GM19397 (cell line): ENCODE results near the gene RBMS3.

Source experiments
- ATAC-seq: cut with Tn5 transposase; IDR thresholded peaks from one replicate; pipeline ENCODE4 v1.9.1; 2021; ENCODE audit warnings: mild to moderate bottlenecking, moderate library complexity; ENCODE audit not compliant: unreplicated experiment

The RBMS3 gene

DNA sequence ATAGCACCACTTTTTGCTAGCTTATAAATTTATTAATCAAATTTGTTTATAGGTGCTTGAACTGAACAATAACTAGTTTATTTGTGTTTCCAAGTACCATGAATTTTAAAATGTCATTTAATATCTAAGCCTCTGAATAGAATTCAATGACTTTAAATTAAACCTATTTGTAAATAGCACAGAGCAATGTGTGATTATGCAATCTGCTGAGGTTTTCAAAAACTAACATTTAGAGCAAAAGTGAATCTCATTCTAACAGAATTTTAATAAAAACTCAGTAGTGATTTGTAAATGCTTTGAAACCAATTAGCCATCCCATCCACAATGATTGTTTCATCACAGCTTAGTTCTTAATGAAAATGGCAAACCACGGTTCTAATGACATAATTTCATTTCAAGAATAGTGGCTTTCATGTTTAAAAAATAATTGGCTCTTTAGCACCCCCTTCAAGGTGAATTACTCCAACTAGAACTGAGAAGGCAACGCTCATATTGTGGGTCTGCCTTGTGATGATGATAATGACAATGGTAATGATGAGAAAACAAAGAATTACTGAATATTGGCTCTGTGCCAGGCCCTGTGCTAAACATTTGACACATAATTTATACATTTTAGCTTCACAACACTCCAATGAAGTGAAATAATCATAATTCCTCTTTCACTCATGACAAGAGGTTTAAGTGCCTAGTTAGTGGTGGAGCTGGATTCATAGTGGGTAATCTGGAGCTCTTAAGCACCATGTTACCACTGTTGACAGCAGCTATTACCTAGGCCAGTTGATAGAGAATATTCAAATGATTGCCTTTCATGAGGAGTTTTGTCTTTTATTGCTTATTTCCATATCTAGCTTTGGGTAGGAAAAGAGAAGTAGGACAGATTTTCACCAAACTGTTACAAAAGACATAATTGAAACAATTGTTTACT, 145.7 kb downstream of the RBMS3 start:
- ATAC-seq, result no peak

GRCh38 chr3:29427266-29428103, 146.6 kb downstream of the RBMS3 start:
- no peak for ATAC-seq

- ATAC-seq, result no peak
Measured at GRCh38 chr3:29429055-29429679, 148.3 kb downstream of the RBMS3 start.

DNA sequence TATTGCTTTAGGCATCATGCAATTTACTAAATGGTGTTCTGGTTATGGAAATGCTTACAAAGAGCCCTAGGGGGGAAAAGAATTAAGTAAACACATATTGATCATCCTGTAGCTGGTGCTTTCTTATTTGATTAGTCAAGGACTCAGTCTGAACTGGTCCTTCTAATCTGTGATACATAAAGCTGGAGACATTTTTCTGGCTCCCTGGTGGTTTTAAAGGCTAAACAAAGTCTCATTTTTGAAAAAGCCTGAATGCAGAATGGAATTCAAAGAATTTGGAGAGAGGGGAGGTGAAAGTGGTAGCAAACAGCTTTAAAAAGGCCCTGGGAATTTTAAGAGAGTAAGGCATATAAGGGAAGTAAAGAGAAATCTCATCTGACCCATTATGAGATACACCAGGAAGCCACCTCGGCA, 149.7 kb downstream of the RBMS3 start:
- ATAC-seq, result no peak

DNA sequence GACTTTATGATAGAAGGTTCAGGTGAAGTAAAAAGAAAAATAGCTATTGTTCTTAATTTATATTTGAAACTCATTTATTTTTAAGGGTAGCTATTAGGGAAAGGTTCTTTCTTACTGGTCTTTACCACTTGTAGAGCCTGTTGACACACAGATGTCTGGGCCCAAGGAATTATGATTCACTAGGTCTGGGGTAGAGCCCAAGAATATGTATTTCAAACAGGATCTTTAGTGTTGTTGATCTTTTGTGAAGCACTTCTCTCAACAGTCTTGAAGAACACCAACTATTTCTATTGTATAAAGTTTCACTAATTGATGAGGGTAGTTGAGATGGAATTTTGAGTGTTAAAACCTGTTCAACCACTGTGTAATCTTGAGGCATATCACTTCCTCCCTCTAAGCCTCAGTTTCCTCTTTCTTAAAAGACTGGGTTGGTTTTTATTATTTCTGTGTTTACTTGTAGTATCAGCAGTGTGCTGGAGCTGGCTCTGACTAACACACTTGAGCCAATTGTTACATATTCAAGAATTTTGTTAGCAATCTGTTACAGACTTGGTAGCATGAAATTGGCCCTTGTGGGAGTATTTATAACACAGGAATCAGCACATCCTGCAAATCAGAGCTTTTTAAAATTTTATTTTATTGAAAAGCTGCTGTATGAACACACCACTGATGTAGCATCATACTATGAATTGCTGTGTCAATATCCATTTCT, 155.9 kb downstream of the RBMS3 start:
- no peak for ATAC-seq

- no peak for ATAC-seq
Measured at GRCh38 chr3:29438580-29438979, 157.7 kb downstream of the RBMS3 start.

DNA sequence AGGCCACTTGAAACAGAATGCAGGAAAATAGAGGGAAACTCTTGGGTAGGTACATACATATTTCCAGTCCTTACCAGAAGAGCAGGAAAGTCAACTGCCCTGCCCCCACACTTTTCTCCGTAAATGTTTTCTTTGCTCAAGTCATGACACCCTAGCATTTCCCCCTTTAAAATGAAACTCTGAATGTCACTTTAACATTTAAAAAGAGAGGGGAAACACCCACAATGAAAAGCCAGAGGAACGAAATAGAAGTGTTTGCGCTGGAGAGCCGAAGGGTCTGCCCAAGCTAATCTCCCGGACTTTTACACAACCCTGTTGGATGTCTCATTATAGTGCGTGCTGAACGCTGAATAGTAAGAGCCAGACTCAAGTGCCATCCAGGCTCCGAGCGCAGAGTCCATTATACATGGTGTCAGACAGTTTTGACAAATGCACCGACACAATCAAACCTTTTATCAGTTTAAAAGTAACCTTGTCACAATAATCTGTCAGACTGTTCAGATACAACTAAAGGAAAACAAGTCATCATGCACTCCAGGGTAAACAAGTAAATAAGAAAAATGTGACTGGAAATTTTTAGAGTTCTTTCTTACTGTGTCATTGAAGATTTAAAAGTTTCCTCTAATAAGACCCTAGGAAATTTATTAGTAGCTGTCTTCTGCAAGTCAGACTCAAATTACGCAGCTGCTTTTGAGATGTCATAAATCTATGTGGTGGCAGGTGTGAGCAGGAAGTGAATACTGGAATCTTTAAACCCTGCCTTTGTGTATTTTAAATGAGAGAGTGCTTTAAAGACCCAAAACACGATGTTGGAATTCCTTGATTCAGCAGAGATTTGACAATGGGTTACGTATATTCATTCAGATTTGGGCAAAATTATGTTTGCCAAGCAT, 159.8 kb downstream of the RBMS3 start:
- ATAC-seq, result no peak

GRCh38 chr3:29441422-29441821, 160.6 kb downstream of the RBMS3 start:
- ATAC-seq, result no peak

DNA sequence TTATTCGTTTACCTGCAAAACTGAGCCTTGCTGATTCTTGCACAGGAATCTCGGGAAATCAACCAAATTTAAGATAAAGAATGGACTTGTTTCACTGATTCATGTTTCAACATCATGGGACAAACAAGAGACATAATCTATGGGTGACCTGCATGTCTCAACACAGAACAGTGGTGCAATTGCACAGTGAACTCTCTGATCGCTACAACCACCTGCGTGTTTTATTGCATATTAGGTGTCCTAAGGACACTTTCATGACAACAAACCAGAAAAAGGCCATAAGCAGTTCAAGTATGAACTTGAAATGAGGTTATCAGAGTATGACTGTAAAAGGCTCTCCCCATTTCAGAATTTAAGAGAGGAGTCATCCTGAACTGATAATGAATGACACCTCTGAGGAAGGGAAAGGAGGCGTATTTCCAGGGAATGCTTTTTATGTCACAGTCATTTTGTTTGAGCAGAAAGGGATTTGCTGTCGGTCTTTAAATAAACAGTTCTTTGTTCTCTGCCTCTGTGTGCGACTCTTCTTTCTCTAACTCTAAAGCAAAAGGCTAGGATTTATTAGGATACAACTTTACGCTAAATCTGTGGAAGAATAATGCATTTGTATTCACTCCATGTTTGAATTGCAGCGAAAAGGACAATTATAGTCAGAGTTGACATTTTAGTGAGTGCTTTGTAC, 167.2 kb downstream of the RBMS3 start:
- no peak for ATAC-seq

DNA sequence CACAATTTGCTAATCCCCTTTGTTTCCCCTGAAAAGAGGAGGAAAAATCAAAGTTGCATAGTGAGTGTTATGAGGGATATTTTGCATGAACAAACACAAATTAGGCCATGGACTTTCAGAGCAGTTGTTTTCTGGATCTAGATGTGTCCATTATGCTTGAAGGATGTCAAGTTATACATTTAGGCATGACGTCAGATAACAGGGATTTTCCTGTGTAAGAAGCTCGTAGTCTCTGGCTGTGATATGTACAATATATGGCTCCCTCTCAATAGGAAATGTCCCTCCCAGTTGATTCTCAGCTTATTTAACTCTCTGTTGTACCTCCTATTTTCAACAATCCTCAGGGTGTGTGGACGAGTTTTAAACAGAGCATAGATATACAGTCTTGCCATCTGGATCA, 171.0 kb downstream of the RBMS3 start:
- no peak for ATAC-seq

- no peak for ATAC-seq
Measured at GRCh38 chr3:29452934-29453283, 172.0 kb downstream of the RBMS3 start.

DNA sequence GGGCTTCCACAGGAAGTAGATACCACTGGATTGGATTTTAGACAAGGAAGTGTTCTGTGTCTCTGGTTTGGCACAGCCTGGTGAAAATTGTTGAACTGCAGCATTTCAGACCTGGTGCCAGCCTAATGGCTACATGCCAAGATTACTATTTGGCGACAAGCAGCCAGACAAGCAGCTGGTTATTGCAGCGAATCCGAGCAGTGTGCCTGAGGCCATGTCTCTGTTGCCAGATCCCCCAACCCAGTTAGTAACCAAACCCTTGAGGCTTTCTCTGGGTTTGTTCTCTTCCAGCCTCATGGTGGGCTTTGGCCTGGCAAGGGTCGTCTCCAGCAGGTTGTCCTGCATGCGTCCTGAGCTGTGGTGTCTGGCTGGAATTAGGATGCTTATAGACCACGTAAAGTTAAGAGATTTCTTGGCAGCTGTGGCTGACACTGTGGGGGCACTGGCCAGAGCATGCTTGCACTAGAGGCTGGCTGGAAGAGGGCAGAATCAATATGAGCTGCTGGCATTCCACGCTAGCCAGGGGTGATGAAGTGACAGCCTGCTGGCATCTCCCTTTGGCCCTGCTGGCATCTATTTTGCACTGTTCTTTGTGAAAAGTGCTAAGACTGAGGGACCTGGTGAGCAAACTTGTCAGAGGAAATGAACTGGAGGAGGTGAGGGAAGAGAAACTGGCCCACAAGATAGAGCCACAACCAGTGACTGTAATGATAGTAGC, 172.6 kb downstream of the RBMS3 start:
- no peak for ATAC-seq

GRCh38 chr3:29454161-29454611, 173.3 kb downstream of the RBMS3 start:
- ATAC-seq, result no peak

DNA sequence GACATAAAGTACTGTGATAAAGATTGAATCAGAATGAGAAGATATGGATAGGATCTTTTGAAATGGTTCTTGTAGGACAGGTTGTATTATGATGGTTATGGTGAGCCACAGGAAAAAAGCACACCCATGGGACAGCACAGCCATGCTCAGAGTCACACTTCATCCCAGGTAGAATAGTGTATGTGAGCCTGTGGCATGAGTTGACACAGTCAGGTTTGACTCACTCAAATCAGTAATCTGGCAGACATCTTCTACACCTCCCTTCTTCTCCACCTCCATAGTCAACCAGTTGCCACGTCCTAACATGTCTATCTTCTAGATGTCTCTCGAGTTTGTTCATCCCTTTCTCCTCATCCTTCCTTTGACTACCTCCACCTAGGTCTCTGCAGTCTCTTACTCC, 176.0 kb downstream of the RBMS3 start:
- ATAC-seq, result no peak

GRCh38 chr3:29463304-29463703, 182.4 kb downstream of the RBMS3 start:
- ATAC-seq, result no peak

DNA sequence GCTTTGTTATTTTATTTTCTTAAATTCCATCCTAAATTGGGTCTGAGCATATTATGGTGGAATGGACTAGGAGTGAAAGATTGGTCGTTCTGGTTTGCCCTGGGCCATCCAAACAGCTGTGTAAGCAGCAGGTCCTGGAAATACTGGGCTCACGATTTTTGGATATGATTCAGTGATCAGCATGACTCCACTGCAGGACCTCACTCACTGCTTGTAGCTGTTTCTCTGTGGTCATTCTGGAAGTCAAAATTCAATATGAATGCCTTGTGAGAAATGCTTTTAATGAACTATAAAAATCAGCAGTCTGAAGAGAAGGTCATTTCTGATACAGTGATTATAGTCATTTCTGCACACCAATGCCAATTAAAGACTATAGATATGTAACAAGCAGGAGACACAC, 185.0 kb downstream of the RBMS3 start:
- ATAC-seq, result no peak

DNA sequence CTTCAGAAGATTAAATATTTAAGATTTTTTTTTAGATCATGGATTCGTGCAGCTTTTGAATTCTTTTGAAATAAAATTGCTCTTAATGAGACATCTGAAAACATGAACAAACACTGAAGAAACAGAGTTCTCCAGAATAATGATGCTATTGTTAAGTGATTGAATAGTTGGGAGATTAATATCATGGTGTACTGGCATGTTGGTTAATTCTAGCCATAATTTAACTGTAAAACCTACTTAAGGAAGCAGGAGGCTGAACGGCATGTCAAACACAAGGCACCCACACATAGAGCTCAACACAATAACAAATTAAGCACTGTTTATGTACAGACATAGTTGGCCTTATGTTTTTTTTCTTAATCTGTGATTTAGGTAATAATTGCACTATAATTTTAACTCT, 185.6 kb downstream of the RBMS3 start:
- no peak for ATAC-seq

DNA sequence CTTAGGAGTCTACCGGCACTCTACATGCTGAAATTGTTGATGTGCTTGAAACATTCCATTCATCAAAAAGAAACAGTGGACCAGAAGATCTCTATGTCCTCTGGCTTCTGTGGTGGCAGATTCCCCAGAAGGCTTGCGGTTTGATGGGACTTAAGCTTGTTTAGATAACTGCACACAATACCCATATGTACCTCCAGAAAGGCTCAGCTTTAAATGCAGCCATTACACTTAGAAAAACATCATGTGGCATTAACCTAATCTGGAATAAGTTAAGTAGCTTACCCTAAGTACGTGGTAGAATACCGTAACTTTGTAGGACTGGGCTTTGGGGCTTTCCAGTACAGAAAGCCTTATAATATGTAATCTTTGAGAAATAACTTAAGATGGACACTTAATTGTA, 187.3 kb downstream of the RBMS3 start:
- ATAC-seq, result no peak
